ENCODE results near the gene EML6. TPM values are rescaled to one million over a fixed set of nuclear protein-coding genes. Genes with fewer than 3 reads are reported as not detected.

Gene EML6
- total RNA-seq, 3 donors from 2014 or later (not counting 1 experiment from before 2014, with no cell fraction given) = 1.7 to 3.2 (median 2.4) TPM

- Mint-ChIP-seq H3K9me3 (peaks cover 0 to 2% of the 10 kb centered on the region in 2 donors), H3K27me3 (ENCODE audit: low read depth in 2 of 2) (no peaks in the 10 kb centered on the region), H3K4me1 (no peaks in the 10 kb centered on the region), H3K4me3 (no peak overlapping the region), H3K27ac (no peak overlapping the region), H3K36me3 (peaks cover 3% of the 10 kb centered on the region)
- intact Hi-C loops (cut with micrococcal nuclease) = no loop called here
- Histone ChIP-seq H3K36me3 (ENCODE audit: control insufficient read depth, insufficient read depth, low read length) (no peaks in the 10 kb centered on the region), H3K4me3 (ENCODE audit: low read length) (no peak overlapping the region), H3K4me1 (ENCODE audit: control insufficient read depth, insufficient read depth, low read length) (no peaks in the 10 kb centered on the region), H3K9me3 (ENCODE audit: control insufficient read depth, insufficient read depth, low read length) (no peaks in the 10 kb centered on the region), H3K27me3 (ENCODE audit: control insufficient read depth, insufficient read depth, low read length) (no peaks in the 10 kb centered on the region), H3K27ac (ENCODE audit: low read length) (no peak overlapping the region)
- ATAC-seq (no peak), DNase-seq (no peak)
- WGBS (ENCODE audit: insufficient coverage) = 77% methylated on average over 7 of the region's 7 CpGs
- no peak for TF ChIP-seq CTCF (IDR thresholded peaks at IDR 0.05)
Measured at GRCh38 chr2:54918647-54919280, 195.3 kb downstream of the EML6 start.

- H3K27ac ChIP-seq (ENCODE audit: low read length) = no peak overlapping the region
- Mint-ChIP-seq H3K27ac (no peak overlapping the region), H3K4me1 (peaks cover 10 to 15% of the 10 kb centered on the region in 2 donors), H3K4me3 (no peak overlapping the region), H3K27me3 (ENCODE audit: low read depth in 2 of 2) (no peaks in the 10 kb centered on the region), H3K9me3 (peaks cover 0 to 2% of the 10 kb centered on the region in 2 donors), H3K36me3 (no peaks in the 10 kb centered on the region)
- no peak for DNase-seq
- no peaks in the 10 kb centered on the region for H3K9me3 ChIP-seq (ENCODE audit: control insufficient read depth, insufficient read depth, low read length)
- WGBS (ENCODE audit: insufficient coverage) = no CpG with 5 or more reads among the region's 1 CpG
- intact Hi-C loops (cut with micrococcal nuclease) = no loop called here
- no peaks in the 10 kb centered on the region for H3K27me3 ChIP-seq (ENCODE audit: control insufficient read depth, insufficient read depth, low read length)
- ATAC-seq = no peak
- H3K4me1 ChIP-seq (ENCODE audit: control insufficient read depth, insufficient read depth, low read length) = no peaks in the 10 kb centered on the region
- no peaks in the 10 kb centered on the region for H3K36me3 ChIP-seq (ENCODE audit: control insufficient read depth, insufficient read depth, low read length)
- TF ChIP-seq CTCF (IDR thresholded peaks at IDR 0.05) = no peak
- H3K4me3 ChIP-seq (ENCODE audit: low read length) = no peak overlapping the region
Measured at GRCh38 chr2:54920660-54921059, 197.2 kb downstream of the EML6 start.

GRCh38 chr2:54924121-54924520, 200.7 kb downstream of the EML6 start:
- Mint-ChIP-seq H3K27me3 (ENCODE audit: low read depth in 2 of 2) (no peaks in the 10 kb centered on the region), H3K36me3 (no peaks in the 10 kb centered on the region), H3K4me1 (peaks cover 12 to 18% of the 10 kb centered on the region in 2 donors), H3K4me3 (no peak overlapping the region), H3K27ac (no peak overlapping the region), H3K9me3 (peaks cover 0 to 2% of the 10 kb centered on the region in 2 donors)
- Histone ChIP-seq H3K36me3 (ENCODE audit: control insufficient read depth, insufficient read depth, low read length) (no peaks in the 10 kb centered on the region), H3K4me1 (ENCODE audit: control insufficient read depth, insufficient read depth, low read length) (no peaks in the 10 kb centered on the region), H3K9me3 (ENCODE audit: control insufficient read depth, insufficient read depth, low read length) (no peaks in the 10 kb centered on the region), H3K27me3 (ENCODE audit: control insufficient read depth, insufficient read depth, low read length) (no peaks in the 10 kb centered on the region), H3K4me3 (ENCODE audit: low read length) (no peak overlapping the region), H3K27ac (ENCODE audit: low read length) (no peak overlapping the region)
- no peak for TF ChIP-seq CTCF (IDR thresholded peaks at IDR 0.05)
- intact Hi-C loops (cut with micrococcal nuclease) = no loop called here
- no peak for DNase-seq
- ATAC-seq = no peak
- no CpG with 5 or more reads among the region's 1 CpG for WGBS (ENCODE audit: insufficient coverage)

- H3K27me3 Mint-ChIP-seq (ENCODE audit: low read depth in 2 of 2) = no peaks in the 10 kb centered on the region
Measured at GRCh38 chr2:54925022-54925421, 201.6 kb downstream of the EML6 start.

More at GRCh38 chr2:54925022-54925421, 201.6 kb downstream of the EML6 start:
- peak overlapping the region; percentile 3 for H3K4me3 Mint-ChIP-seq
- H3K4me1 Mint-ChIP-seq = peaks cover 12 to 18% of the 10 kb centered on the region in 2 donors
- no peak overlapping the region for H3K4me3 ChIP-seq (ENCODE audit: low read length)
- no peaks in the 10 kb centered on the region for H3K4me1 ChIP-seq (ENCODE audit: control insufficient read depth, insufficient read depth, low read length)
- intact Hi-C loops (cut with micrococcal nuclease) = no loop called here
- no peaks in the 10 kb centered on the region for H3K36me3 Mint-ChIP-seq
- no peak for DNase-seq
- no peaks in the 10 kb centered on the region for H3K36me3 ChIP-seq (ENCODE audit: control insufficient read depth, insufficient read depth, low read length)
- ATAC-seq = peak in 1 of 3 donors; percentile 79
- H3K27ac Mint-ChIP-seq = no peak overlapping the region
- H3K27ac ChIP-seq (ENCODE audit: low read length) = no peak overlapping the region
- H3K9me3 Mint-ChIP-seq = peaks cover 0 to 2% of the 10 kb centered on the region in 2 donors
- TF ChIP-seq CTCF (IDR thresholded peaks at IDR 0.05) = no peak
- H3K27me3 ChIP-seq (ENCODE audit: control insufficient read depth, insufficient read depth, low read length) = no peaks in the 10 kb centered on the region
- WGBS (ENCODE audit: insufficient coverage) = 65% methylated on average over 4 of the region's 4 CpGs
- no peaks in the 10 kb centered on the region for H3K9me3 ChIP-seq (ENCODE audit: control insufficient read depth, insufficient read depth, low read length)
